MM.1S (cell line): ENCODE data around the gene APOM.

ENCODE experiments used
- DNase-seq: peaks from one replicate; pipeline ENCODE4 v3.0.0-alpha.2; 2015
- H2AFZ ChIP-seq: fragments of 300-600 bp; sonication (generic); 2 replicates; pipeline ENCODE4 v1.6.0; 2016; ENCODE audit warnings: antibody characterized with exemption, low read length
- H3F3A ChIP-seq: fragments of 300-600 bp; sonication (generic); 2 replicates; pipeline ENCODE4 v1.6.1; 2016; ENCODE audit warnings: mild to moderate bottlenecking, antibody characterized with exemption, low read length, moderate library complexity, mixed read lengths; ENCODE audit not compliant: insufficient read depth
- H3K27ac ChIP-seq: fragments of 300-600 bp; sonication (generic); 2 replicates; pipeline ENCODE4 v1.5.1; 2016; ENCODE audit warnings: mild to moderate bottlenecking, low read length
- H3K27me3 ChIP-seq: fragments of 300-600 bp; sonication (generic); replicated peaks from 2 replicates; pipeline ENCODE4 v1.6.0; 2016; ENCODE audit warnings: low read length; ENCODE audit not compliant: insufficient read depth
- H3K36me3 ChIP-seq: fragments of 300-600 bp; sonication (generic); replicated peaks from 2 replicates; pipeline ENCODE4 v1.6.1; 2016; ENCODE audit warnings: mild to moderate bottlenecking, low read length, mixed read lengths; ENCODE audit not compliant: insufficient read depth
- H3K4me1 ChIP-seq: fragments of 300-600 bp; sonication (generic); 2 replicates; pipeline ENCODE4 v1.6.1; 2016; ENCODE audit warnings: low read length, mixed read lengths
- H3K4me2 ChIP-seq: fragments of 300-600 bp; sonication (generic); 2 replicates; pipeline ENCODE4 v1.6.0; 2016; ENCODE audit warnings: low read depth, low read length
- H3K4me3 ChIP-seq: fragments of 300-600 bp; sonication (generic); 2 replicates; pipeline ENCODE4 v1.5.1; 2016; ENCODE audit warnings: low read length, mixed read lengths
- H3K79me2 ChIP-seq: fragments of 300-600 bp; sonication (generic); 2 replicates; pipeline ENCODE4 v1.6.1; 2016; ENCODE audit warnings: mixed run types, low read length, mixed read lengths
- H3K9ac ChIP-seq: fragments of 300-600 bp; sonication (generic); 2 replicates; pipeline ENCODE4 v1.6.1; 2016; ENCODE audit warnings: low read length, mixed read lengths
- H3K9me2 ChIP-seq: fragments of 300-600 bp; sonication (generic); replicated peaks from 2 replicates; pipeline ENCODE4 v1.6.1; 2016; ENCODE audit warnings: mild to moderate bottlenecking, low read length, mixed read lengths; ENCODE audit not compliant: insufficient read depth
- H3K9me3 ChIP-seq: fragments of 300-600 bp; sonication (generic); replicated peaks from 2 replicates; pipeline ENCODE4 v1.6.1; 2016; ENCODE audit warnings: mild to moderate bottlenecking, low read length, mixed read lengths; ENCODE audit not compliant: insufficient read depth
- H4K20me1 ChIP-seq: fragments of 300-600 bp; sonication (generic); 2 replicates; pipeline ENCODE4 v1.6.1; 2016; ENCODE audit warnings: mild to moderate bottlenecking, low read length, moderate library complexity, mixed read lengths; ENCODE audit not compliant: insufficient read depth
- EZH2 ChIP-seq: fragments of 300-600 bp; sonication (generic); optimal IDR thresholded peaks from 2 replicates; pipeline ENCODE3; 2017; ENCODE audit warnings: low read depth, mild to moderate bottlenecking, antibody characterized with exemption, low read length, mixed read lengths
- EZH2phosphoT487 ChIP-seq: fragments of 300-600 bp; sonication (generic); IDR thresholded peaks from 2 replicates; pipeline ENCODE4 v1.6.1; 2018; ENCODE audit warnings: antibody characterized with exemption, low read length
- TF ChIP-seq, protein P1 (sequence below): fragments of 300-600 bp; sonication (generic); IDR thresholded peaks from 2 replicates; pipeline ENCODE4 v1.5.1; 2016; ENCODE audit warnings: antibody characterized with exemption, low read length, mixed read lengths

APOM gene

DNA sequence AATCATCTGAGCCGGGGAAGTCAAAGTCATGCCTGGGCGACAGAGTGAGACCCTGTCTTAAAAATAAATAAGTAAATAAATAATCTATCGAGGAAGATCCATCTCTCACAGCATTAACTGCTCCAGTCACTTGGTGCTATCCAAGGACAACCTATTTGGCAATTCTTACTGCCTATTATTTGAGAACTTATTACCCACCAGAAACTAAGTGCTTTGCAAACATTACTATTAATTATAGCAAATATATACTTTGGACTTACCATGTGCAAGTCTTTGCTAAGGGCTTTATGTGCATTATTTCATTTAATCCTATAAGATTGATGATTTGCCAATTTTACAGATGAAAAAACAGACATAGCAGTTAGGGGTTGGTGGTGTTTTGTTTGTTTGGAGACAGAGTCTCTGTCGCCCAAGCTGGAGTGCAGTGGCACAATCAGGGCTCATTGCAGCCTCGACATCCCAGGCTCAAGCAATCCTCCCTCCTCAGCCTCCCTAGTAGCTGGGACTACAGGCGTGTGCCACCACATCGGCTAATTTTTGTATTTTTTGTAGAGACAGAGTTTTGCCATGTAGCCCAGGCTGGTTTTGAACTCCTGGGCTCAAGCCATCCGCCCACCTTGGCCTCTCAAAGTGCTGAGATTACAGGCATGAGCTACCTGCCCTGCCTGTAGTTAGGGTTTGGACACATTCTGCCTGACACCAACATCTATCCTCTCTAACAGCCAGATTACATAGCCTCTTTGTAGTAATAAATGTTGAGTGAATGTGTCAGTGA, 933 bp upstream of the APOM start:
- Histone ChIP-seq H3K27ac (no peak overlapping the region), H3F3A (peaks cover 11% of the 10 kb centered on the region), H2AFZ (no peak overlapping the region), H3K9me3 (no peaks in the 10 kb centered on the region), H3K4me1 (peaks cover 12% of the 10 kb centered on the region; the same call in 1 of the 2 replicates), H3K4me3 (no peak overlapping the region), H3K9me2 (no peaks in the 10 kb centered on the region), H4K20me1 (no peaks in the 10 kb centered on the region), H3K27me3 (no peaks in the 10 kb centered on the region), H3K4me2 (no peak overlapping the region), H3K36me3 (no peaks in the 10 kb centered on the region), H3K9ac (no peak overlapping the region), H3K79me2 (peaks cover 47% of the 10 kb centered on the region)
- no peak for DNase-seq
- TF ChIP-seq, protein P1, sequence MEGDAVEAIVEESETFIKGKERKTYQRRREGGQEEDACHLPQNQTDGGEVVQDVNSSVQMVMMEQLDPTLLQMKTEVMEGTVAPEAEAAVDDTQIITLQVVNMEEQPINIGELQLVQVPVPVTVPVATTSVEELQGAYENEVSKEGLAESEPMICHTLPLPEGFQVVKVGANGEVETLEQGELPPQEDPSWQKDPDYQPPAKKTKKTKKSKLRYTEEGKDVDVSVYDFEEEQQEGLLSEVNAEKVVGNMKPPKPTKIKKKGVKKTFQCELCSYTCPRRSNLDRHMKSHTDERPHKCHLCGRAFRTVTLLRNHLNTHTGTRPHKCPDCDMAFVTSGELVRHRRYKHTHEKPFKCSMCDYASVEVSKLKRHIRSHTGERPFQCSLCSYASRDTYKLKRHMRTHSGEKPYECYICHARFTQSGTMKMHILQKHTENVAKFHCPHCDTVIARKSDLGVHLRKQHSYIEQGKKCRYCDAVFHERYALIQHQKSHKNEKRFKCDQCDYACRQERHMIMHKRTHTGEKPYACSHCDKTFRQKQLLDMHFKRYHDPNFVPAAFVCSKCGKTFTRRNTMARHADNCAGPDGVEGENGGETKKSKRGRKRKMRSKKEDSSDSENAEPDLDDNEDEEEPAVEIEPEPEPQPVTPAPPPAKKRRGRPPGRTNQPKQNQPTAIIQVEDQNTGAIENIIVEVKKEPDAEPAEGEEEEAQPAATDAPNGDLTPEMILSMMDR, result no peak
- no peak for TF ChIP-seq EZH2
- no peak for TF ChIP-seq EZH2phosphoT487

DNA sequence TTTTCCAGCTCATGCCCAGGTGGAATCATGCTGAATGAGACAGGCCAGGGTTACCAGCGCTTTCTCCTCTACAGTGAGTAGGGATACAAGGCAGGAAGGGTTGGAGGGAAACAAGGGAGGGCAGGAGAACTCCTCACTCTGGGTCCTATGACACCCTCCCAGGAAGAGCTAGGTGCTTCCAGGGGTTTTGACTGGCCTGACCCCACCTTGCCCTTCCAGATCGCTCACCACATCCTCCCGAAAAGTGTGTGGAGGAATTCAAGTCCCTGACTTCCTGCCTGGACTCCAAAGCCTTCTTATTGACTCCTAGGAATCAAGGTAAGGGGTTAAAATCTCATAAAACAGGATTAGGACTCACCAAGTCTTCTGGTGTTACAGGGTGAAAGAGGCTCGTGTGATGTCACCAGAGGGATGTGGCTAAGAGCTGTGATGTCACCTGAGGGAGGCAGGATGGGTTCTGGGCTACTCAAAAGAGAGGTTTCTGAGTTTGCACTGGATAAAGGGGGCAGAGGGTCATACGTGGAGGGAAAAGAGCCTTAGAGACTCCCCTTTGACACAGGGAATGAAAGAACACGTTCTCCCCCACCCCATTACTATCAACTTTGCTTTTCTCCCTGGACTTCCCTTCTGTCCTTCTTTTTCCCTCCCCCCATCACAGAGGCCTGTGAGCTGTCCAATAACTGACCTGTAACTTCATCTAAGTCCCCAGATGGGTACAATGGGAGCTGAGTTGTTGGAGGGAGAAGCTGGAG, 1.9 kb downstream of the APOM start:
- peaks cover 23% of the 10 kb centered on the region for H3F3A ChIP-seq
- no peak for TF ChIP-seq EZH2phosphoT487
- TF ChIP-seq, protein P1, result no peak
- TF ChIP-seq EZH2, result no peak
- H2AFZ ChIP-seq, result no peak overlapping the region
- no peak for DNase-seq
- H3K9me2 ChIP-seq, result no peaks in the 10 kb centered on the region
- H3K36me3 ChIP-seq, result no peaks in the 10 kb centered on the region
- no peaks in the 10 kb centered on the region for H4K20me1 ChIP-seq
- peaks cover 39% of the 10 kb centered on the region for H3K79me2 ChIP-seq
- no peak overlapping the region for H3K4me3 ChIP-seq
- no peaks in the 10 kb centered on the region for H3K9me3 ChIP-seq
- H3K27me3 ChIP-seq, result no peaks in the 10 kb centered on the region
- H3K27ac ChIP-seq, result no peak overlapping the region
- H3K9ac ChIP-seq, result no peak overlapping the region
- peaks cover 27% of the 10 kb centered on the region for H3K4me1 ChIP-seq
- H3K4me2 ChIP-seq, result no peak overlapping the region

DNA sequence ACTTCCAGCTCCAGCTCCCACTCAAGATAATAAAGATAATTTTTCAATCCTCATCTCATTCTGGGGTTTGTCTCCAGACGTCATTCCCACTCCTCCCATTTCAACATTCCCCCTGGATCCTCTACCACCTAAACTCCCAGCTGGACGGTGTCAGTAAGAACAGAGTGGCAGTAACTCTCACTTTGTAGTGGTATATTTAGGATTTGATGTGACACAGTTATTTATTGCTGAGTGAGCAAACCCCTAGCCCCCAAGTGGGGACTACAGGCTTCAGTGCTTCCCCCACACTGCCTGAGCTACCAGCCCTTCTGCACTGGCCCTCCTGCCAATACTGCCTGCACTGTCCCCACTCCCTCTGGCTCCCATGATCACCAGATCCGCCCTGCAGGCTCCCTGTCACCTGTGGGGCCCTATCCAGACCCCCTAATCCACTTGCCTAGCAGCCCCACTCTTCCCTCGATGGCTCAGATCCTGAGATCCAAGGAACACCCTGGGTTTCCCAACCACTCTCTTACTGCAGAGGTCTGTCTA, 2.5 kb downstream of the APOM start:
- Histone ChIP-seq H3K4me3 (no peak overlapping the region), H3K4me2 (no peak overlapping the region), H3F3A (peaks cover 18% of the 10 kb centered on the region), H3K36me3 (no peaks in the 10 kb centered on the region), H3K9me2 (no peaks in the 10 kb centered on the region), H3K27me3 (no peaks in the 10 kb centered on the region), H3K9ac (no peak overlapping the region), H3K79me2 (peaks cover 44% of the 10 kb centered on the region), H3K27ac (no peak overlapping the region), H3K4me1 (peaks cover 30% of the 10 kb centered on the region), H2AFZ (no peak overlapping the region), H4K20me1 (no peaks in the 10 kb centered on the region), H3K9me3 (no peaks in the 10 kb centered on the region)
- TF ChIP-seq EZH2 (no peak), EZH2phosphoT487 (no peak)
- TF ChIP-seq, protein P1, result no peak
- DNase-seq, result no peak
